GM18858 (cell line): ENCODE measurements around the gene MAS1L.

ENCODE experiments used
- ATAC-seq: cut with Tn5 transposase; IDR thresholded peaks from one replicate; pipeline ENCODE4 v1.9.1; 2021; ENCODE audit not compliant: unreplicated experiment

MAS1L gene

DNA sequence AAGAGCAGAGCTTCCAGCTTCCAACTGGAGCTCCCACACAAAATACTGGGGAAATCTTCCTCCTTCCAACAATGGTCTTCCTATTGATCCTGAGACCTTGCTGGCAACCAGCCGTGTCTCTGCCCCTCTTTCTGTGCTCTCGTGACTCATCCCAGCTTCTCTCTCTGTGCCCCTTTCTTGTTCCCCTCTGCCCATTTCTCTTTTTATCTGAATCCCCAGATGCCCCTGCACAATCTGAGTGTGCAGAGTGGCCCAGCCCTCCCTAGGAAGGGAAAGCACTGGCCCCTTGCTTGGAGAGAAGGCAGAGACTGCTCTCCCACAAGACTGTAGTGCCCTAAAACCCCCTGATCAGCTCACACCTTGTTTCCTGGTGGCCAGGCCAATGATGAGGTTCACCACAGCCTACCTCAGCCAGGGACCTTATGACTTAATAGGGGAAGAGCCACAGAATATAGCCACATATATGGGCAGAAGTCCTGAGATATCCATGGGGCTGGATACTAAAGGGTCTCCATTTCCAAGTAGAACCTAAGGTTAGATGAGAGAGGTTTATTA lies 23.1 kb upstream of the MAS1L start:
- no peak for ATAC-seq

DNA sequence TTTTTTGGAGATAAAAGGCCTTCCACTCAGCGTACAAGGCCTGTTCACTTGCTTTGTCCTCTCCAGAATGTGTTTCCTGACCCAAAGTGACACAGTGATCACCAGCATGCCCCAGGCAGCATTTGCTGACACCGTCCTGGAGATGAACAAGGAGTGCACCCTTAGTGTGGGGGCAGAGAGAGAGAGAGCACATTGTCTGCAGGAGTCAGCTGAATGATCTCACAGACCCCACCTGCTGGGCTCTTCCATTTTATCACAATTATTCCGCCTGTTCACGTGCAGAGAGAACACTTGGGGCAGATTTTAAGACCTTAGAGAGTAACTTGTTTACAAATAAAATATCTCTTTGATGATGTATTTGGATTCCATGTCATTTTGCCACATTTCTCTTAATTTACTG lies 22.4 kb upstream of the MAS1L start:
- ATAC-seq, result no peak

DNA sequence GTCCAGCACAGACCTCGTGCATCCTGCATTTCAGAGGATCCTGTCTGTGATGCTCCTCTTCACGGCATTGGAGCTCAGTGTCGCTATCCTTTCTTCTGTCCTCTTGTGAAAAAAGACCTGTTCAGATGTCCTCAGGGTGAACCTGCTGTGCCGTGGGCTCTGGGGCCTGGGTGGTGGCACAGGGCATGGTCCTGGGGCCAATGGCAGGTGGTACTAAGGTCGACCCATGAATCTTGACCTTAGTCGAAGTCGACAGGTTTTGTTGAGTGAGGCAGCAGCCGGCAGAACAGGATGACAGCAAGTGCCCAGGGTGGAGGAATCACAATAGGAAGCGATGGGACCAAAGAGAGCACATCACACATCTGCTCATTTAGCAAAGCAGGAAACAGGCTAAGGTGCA lies 22.0 kb upstream of the MAS1L start:
- ATAC-seq, result no peak

DNA sequence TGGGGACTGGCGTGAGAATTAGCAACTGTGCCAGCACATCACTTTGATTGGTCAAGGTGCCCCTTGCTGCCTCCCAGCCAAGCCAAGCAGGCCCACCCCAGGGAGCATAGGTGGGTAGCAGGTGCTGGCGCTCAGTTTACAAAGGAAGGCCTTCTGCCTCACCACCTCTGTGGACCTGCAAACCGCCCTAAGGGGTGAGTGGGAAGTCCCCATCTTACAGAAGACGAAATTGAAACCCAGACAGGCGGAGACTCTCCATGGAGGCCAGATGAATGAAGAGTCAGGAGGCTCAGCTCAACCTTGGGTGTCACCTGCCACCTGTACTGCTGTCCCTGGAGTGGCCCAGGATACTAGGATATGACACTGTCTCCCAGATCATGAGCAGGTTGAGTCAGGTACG lies 21.5 kb upstream of the MAS1L start:
- peak; percentile 65 for ATAC-seq

DNA sequence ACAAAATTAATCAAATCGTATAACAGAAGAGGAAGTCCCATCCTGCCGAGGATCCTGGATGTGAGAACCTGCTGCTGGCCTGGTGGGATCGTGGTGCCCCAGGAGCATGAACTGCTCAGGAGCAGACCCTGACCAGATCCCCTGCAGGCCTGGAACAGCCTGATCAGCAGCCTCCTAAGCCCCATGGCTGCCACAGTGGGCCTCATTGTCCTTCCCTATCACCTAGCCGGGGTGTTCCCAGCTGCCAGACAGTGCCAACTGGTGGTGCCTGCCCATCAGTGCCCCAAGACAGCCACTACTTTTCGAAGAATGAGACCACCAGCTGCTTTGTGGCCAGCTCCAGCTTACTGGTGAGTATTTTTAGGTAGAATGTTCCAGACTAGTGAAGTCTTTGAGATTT lies 19.6 kb upstream of the MAS1L start:
- no peak for ATAC-seq

DNA sequence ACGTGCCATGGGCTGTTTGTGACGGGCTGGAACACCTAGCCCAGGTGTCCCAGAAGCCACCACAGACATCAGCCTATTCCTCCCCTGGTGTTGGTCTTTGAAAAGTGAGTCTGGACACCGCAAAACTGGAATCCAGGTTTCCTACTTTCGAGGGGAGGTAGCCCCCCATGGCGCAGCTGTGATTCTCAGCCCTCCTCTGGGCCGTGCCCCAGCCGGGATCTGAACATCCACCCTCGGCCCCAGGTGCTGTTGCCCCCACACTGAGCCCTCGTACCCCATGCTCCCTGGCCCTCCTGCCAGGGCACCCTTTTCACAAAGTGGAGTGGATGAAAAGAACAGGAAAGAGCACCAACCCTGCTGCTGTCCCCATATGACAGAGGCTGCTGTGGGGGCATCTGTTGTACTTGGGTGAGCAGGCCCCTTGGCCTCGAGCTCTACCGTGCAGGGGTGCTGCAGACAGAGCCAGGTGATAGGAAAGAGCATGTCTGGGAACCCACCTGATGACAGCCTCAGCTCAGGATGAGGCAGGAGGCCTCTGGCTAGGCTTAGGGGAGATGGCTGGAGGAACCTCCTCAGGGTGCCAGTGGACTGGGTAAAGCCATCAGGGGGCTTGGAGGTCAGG lies 18.8 kb upstream of the MAS1L start:
- no peak for ATAC-seq

DNA sequence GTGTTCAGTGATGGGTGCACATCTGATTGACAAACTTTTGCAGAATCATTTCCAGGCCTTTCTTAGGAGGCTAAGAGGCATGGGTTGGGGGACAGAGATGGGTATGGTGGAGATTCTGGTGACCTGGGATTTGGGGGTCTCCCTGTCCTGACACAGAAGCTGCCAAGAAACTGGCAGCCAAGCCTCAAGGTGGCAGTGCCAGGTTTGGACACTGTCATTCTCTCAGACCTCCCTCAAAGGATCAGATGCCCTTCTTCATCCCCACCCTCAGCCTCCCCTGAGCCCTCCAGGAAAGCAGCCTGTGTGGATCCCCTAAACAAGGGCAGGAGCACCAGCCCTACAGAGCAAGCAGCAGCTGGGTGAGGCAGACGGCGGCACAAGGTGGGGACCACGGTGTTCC lies 18.1 kb upstream of the MAS1L start:
- ATAC-seq, result no peak

DNA sequence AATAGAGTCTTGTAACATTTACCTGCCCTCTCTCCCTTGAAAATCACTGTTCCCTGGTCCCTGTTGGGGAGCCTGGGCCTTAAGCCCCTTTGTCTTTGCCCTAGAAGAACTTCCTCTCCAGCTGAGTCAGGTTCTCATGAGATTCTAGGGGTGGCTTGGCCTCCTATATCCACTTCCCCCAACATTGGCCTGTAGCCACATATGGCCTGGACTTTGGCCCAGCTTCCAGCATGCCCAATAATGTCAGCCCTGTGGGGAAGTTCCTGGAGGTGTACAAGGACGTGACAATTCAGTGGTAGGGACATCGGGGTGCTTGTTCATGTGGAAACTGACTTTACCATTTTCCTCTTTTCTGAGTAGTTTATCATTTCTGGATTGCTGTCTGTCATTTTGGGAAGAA lies 17.2 kb upstream of the MAS1L start:
- ATAC-seq, result no peak

DNA sequence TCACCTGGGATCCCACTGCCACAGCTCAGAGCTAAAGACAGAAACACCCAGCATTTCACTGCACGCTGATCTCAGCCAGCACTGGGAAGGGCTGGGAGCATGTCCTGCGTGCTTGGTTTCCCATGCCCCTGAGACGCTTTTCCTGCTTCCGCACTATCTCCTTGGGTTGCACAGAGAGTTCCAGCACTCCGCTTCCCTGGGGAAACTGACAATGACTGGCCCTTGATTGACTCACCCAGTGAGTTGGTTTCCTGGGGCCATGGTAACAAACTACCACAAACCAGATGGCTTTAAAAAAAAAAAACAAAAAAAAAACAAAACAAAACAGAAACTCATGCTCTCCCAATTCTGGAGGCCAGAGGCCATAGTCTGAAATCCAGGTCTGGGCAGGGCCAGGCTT lies 14.8 kb upstream of the MAS1L start:
- ATAC-seq, result no peak

DNA sequence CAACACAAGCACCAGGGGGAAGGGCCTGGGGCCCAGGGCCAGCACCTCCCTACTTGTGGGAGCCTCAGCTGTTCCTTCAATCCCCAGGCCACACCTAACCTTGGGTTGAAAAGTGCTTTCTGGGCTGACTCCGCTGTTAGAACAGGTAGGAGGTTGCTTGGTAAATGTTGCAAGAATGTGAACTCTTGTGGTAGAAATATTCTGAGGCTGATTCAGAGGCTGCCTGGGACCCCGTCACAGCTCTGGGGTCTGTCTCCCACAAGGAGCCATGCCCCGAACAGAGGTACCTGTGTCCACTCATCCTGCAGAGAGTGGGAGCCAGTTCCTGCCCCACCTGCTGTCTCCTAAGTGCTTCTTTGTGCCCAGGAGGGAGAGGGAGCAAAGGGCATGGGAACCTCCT lies 14.4 kb upstream of the MAS1L start:
- no peak for ATAC-seq

DNA sequence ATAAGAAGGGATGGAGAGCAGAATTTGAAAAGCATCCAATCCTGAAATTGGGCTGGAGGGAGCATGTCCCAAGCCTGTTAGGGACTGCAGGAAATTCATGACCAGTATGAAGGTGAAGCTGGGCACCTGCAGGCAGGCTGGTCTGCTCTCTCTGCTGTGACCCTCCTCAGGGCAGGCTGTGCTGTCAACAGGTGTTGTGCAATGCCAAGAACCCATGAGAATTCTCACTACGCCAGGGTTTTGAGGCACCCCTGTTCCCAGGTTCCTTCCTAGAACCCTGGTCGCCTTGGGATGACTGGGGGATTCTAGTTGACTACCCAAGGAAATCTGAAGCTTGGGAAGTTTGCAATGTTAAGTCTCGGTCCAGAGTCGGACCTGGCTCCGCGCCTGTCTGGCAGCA lies 13.3 kb upstream of the MAS1L start:
- ATAC-seq, result no peak

DNA sequence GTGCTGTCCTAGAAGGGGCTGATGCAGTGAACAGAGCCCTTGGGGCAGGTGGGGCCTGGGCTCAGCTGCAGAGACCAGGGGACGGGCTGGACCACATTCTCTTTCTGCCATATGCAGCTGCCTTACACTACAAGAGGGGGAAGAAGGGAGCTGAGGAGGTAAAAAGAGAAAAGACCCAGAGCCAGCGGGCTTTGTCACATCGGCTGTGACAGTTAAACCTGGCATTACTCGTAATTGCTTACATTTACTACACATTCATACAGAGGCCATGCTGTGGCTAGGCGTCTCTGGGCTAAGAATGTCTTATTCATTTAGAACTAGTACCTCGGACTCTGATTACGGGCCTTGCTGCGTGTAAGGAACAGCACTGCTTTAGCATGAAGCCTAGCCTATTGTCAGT lies 12.8 kb upstream of the MAS1L start:
- ATAC-seq, result no peak

DNA sequence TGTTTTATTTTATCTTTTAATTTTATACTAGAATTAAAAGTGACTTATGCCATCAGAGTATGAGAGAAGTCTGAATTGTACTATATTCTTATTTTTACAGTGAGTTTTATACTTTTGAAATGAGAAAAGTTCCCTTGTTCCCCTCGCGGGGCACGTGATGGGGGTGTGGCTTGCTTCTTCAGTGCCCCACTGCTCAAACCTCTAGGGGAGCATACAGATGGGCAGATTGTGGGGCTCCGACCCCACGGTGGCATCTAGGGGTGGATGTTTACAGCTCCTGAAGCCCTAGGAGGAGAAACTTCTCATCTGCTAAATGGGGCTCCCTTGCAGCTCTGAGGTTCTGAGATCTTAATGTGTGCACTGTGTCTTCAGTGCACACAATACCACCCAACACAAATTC lies 11.9 kb upstream of the MAS1L start:
- ATAC-seq, result no peak

DNA sequence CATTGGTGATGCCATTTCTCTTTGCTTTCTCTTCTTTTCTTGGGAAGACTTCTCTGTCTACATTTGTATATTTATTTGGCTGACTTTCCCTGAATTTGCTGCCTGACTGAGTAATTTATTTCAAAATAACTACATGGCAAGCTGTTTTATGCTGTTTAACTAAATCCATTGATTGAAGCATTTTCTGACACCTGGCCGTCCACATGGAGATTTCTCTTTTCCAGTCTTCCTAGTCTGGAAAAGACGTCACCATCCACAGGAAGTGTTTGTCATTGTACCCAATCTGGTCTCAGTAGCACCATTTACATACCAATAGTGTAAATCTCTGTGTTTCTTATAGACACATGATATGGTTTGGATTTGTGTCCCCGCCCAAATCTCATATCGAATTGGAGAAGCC lies 9.2 kb upstream of the MAS1L start:
- no peak for ATAC-seq

DNA sequence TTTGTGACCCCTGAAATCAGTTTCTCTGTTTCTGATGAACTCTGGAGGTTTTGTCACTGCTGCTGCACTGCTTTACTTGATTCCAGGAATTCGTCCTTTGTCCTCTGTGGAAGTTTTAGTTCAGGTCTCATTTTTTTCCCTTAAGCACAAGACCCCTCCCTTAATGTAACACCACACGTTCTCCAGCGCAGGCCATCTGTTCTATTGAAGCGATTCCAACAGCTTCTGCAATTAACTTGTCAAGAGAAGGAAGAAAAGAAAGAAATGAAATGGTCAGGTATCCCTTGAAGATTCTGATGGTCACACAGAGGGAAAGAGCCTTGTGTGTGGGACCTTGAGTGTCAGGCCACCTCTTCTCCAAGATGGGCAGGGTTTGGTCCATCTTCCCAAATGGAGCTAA lies 7.8 kb upstream of the MAS1L start:
- no peak for ATAC-seq

DNA sequence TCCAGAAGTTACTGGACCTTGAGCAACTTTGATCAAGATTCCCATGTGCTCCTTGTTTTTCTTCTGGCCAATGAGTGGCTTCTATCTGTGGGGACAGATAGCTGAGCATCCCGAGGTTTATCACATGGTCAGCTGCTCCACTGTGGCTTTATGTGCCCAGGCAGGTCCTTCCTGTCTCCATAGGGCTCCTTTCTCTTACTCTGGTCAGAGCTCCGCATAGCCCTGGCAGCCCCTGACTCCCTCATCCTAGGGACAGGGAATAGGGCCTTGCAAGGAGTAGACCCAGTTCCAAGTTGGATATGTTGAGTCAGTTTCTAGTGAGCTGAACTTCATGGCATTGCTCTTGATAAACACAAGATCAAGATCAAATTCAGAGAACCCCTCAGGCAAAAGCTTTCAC lies 6.4 kb upstream of the MAS1L start:
- no peak for ATAC-seq

DNA sequence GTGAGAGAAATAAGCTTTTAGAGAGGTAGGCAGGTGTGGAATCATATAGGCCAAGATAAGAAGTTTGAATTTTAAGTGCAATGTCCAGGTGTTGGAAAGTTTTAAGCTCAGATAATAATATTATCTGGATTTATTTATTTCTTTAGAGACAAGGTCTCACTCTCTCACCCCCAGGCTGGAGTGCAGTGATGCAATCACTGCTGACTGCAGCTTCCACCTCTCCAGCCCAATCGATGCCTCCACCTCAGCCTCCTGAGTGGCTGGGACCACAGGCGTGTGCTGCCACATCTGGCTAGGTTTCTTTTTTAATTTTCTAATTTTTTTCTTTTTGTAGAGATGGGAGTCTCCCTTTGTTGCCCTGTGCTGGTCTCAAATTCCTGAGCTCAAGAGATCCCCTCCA lies 5.5 kb upstream of the MAS1L start:
- ATAC-seq, result no peak

DNA sequence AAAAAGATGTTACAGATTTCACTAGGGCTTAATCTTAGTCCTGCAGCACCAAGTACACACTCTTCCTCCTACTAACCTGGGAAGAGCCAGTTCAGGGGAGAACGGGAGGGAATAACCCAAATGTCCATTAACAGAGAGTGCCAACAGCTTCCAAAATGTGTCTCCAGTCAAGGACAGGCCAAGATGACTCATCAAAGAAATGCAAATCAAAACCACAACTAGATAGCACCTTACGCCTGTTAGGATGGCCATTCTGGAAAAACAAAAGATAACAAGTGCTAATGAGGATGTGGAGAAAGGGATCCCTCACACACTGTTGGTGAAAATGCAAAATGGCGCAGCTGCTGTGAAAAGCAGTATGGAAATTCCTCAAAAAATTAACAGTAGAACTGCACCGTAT lies 3.8 kb upstream of the MAS1L start:
- ATAC-seq, result no peak

DNA sequence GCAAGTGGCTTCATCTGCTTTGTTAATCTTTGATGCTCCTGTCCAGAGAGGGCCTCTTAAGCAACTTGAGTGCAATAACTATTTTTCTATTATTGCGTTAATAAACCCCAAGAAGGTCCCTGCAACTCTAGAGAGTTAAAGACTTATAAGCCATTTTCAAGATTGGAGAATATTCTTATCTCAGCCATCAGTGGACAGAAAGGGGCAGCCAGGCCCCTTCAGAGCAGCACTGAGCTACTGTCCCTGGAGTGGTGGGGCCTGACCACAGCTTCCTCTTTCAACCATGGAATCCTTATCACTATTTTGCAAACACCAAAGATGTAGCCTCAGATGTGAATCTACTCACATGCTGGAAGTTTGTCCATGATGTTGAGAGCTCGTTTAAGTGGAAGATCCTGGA lies 2.8 kb upstream of the MAS1L start:
- ATAC-seq, result no peak

DNA sequence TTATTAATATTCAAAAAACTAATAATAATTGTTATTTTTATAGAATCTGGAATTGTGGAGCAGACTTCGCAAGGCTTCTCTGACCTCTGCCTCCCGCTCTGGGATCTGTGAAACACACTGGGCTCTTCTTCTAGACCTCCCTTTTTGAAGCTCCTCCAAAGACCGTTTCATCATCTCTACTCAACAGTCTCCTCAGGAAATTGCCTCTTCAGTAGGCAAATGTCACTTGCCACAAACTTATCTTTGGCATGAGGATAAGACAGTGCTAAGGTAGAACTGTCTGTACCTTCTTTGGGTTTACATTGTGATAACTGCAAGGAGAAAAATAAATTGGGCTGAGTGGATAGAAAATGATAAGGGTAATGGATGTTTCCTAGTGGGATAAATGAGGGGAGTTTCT lies 2.3 kb upstream of the MAS1L start:
- no peak for ATAC-seq

DNA sequence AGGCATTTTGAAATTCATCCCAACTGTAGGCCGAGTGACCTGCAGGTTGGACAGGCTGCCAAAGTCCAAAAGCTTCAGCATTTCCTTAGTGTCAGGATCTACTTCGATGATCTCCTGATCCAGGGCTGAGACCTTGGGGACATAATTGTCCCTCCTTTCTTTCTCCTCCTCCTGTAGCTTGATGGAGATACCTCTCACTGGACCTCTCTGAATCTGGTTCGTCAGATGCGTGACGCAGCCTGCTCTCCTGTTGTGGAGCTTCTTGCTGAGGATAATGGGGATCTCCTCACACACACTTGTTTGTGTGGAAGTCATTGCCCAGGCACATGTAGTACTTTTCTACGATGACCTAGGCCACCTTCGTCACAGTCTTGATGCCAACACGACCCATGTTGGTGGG lies 1.5 kb upstream of the MAS1L start:
- ATAC-seq, result no peak

DNA sequence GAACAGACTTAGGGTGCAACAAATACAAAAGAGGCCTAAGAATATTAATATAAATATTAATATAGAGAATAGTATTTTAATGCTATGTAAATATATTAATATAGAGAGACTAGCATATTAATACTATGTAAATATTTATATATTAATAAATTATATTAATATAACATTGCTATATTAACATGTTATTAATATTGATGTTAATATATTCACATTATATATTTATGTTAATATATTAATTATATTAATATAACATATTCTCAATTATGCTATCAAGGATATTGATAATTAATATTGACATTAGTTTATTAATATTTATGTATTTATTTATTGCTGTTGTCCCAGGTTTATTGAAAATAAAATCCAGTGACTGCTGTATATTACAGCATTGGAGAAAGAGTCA lies 1.1 kb upstream of the MAS1L start:
- ATAC-seq, result no peak

DNA sequence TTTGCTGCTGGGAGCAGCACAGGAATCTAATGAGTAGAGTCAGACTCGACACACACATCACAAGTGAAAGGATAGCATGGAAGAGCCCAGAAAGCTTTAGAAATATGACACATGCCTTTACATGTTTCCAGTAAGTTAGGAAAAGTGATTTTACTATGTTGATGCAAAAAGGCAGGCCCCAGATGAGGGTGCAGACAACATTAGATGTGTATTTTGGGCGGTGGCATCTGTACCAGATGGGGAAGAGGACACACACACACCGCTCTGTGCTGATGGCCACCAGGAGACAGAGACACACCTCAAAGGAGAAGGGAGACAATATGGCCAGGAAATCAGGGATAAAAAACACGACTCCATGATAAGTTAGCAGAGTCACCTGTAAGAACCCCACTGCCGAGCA lies 625 bp downstream of the MAS1L start:
- ATAC-seq, result no peak

DNA sequence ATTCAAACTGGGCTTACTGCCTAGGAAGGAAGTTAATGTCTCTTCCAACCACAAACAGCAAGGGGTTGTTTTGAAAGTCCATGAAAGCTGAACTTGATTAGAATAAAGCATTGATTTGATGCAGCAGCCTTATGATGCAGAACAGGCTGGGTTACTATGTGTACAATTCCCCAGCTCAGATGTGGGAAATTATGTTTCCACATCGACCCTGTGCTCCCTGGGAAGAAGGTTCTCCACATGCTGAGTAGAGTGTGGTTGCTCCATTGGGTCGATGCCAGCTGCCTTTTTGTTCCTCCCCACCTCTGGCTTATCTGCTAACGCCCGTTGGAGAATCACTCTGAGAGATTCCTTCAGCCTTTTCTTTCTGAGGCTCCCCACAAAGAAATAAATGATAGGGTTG lies 1.2 kb downstream of the MAS1L start:
- no peak for ATAC-seq
